ENCODE measurements around the gene TEX29. TPM values are rescaled to one million over a fixed set of nuclear protein-coding genes. Genes with fewer than 3 reads are reported as not detected.

TEX29 gene
- total and polyA plus RNA-seq, 8 donors, result 0.23 to 3.8 (median 1.3) TPM; not detected in 4

- ATAC-seq, result no peak
- no peak overlapping the region for H3K27ac ChIP-seq
- TF ChIP-seq, protein P1, sequence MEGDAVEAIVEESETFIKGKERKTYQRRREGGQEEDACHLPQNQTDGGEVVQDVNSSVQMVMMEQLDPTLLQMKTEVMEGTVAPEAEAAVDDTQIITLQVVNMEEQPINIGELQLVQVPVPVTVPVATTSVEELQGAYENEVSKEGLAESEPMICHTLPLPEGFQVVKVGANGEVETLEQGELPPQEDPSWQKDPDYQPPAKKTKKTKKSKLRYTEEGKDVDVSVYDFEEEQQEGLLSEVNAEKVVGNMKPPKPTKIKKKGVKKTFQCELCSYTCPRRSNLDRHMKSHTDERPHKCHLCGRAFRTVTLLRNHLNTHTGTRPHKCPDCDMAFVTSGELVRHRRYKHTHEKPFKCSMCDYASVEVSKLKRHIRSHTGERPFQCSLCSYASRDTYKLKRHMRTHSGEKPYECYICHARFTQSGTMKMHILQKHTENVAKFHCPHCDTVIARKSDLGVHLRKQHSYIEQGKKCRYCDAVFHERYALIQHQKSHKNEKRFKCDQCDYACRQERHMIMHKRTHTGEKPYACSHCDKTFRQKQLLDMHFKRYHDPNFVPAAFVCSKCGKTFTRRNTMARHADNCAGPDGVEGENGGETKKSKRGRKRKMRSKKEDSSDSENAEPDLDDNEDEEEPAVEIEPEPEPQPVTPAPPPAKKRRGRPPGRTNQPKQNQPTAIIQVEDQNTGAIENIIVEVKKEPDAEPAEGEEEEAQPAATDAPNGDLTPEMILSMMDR (IDR thresholded peaks at IDR 0.05), result no peak
- no peaks in the 10 kb centered on the region for H3K4me1 ChIP-seq
- no peaks in the 10 kb centered on the region for H3K9me3 ChIP-seq
- FAIRE-seq, result no peak
- H3K27me3 ChIP-seq, result no peaks in the 10 kb centered on the region
- intact Hi-C loops (cut with DNase I), result no loop called here
- peaks cover 0 to 44% (median 15%) of the 10 kb centered on the region in 3 donors for H3K36me3 ChIP-seq
- H3K4me3 ChIP-seq, result no peak overlapping the region
- DNase-seq, result no peak
- WGBS, 2 donors, result 87 to 94% methylated on average over 5 of the region's 5 CpGs
Observed at GRCh38 chr13:111275995-111276618, 44.3 kb upstream of the TEX29 start.

- peaks cover 0 to 42% (median 15%) of the 10 kb centered on the region in 3 donors for H3K36me3 ChIP-seq
- FAIRE-seq (no peak), ATAC-seq (no peak), DNase-seq (no peak)
- no peaks in the 10 kb centered on the region for H3K9me3 ChIP-seq
- H3K27ac ChIP-seq, result no peak overlapping the region
- peaks cover 0 to 12% (median 7%) of the 10 kb centered on the region in 3 donors for H3K4me1 ChIP-seq
- TF ChIP-seq, protein P1 (IDR thresholded peaks at IDR 0.05), result no peak
- intact Hi-C loops (cut with DNase I), result no loop called here
- 88 to 94% methylated on average over 10 of the region's 10 CpGs for WGBS, 2 donors
- H3K27me3 ChIP-seq, result no peaks in the 10 kb centered on the region
- H3K4me3 ChIP-seq, result no peak overlapping the region
Observed at GRCh38 chr13:111278258-111278657, 42.2 kb upstream of the TEX29 start.

GRCh38 chr13:111278743-111279652 is 41.4 kb upstream of the TEX29 start:
- TF ChIP-seq, protein P1 (IDR thresholded peaks at IDR 0.05), result no peak
- DNase-seq (no peak), FAIRE-seq (no peak), ATAC-seq (no peak)
- intact Hi-C loops (cut with DNase I), result no loop called here
- Histone ChIP-seq H3K36me3 (peaks cover 0 to 37% (median 15%) of the 10 kb centered on the region in 3 donors), H3K4me3 (no peak overlapping the region), H3K4me1 (peaks cover 0 to 12% (median 7%) of the 10 kb centered on the region in 3 donors), H3K27me3 (no peaks in the 10 kb centered on the region), H3K9me3 (no peaks in the 10 kb centered on the region), H3K27ac (no peak overlapping the region)
- WGBS, 2 donors, result 90 to 94% methylated on average over 17 of the region's 17 CpGs

GRCh38 chr13:111280226-111280625 is 40.2 kb upstream of the TEX29 start:
- Histone ChIP-seq H3K36me3 (peaks cover 0 to 36% (median 14%) of the 10 kb centered on the region in 3 donors), H3K4me1 (peaks cover 0 to 12% (median 11%) of the 10 kb centered on the region in 3 donors), H3K9me3 (no peaks in the 10 kb centered on the region), H3K27me3 (no peaks in the 10 kb centered on the region), H3K27ac (no peak overlapping the region), H3K4me3 (no peak overlapping the region)
- intact Hi-C loops (cut with DNase I), result no loop called here
- TF ChIP-seq, protein P1 (IDR thresholded peaks at IDR 0.05), result no peak
- no peak for FAIRE-seq
- 90 to 94% methylated on average over 12 of the region's 12 CpGs for WGBS, 2 donors
- no peak for DNase-seq
- ATAC-seq, result no peak
